Keratinocyte (primary cell): ENCODE results near the gene GOLGA7B.

ENCODE experiments used
- EZH2 ChIP-seq: IDR thresholded peaks from one replicate; pipeline ENCODE4 v1.6.1; 2012; ENCODE audit warnings: inconsistent platforms, mild to moderate bottlenecking, low read length, moderate library complexity
- TF ChIP-seq, protein P1 (sequence below), 3 experiments: IDR thresholded peaks in 1 of 3; conservative IDR thresholded peaks in 1 of 3; optimal IDR thresholded peaks in 1 of 3; 2 replicates in 2 of 3; 3 replicates in 1 of 3; pipeline versions ENCODE3 to v1.5.1; 2011; ENCODE audit warnings: low read length in 3 of 3, mild to moderate bottlenecking in 3 of 3, moderate library complexity in 2 of 3, control low read depth in 1 of 3, inconsistent platforms in 1 of 3; ENCODE audit not compliant: insufficient read depth in 2 of 3; ENCODE audit errors: extremely low read depth in 1 of 3

- no peak for TF ChIP-seq EZH2
- TF ChIP-seq, protein P1, sequence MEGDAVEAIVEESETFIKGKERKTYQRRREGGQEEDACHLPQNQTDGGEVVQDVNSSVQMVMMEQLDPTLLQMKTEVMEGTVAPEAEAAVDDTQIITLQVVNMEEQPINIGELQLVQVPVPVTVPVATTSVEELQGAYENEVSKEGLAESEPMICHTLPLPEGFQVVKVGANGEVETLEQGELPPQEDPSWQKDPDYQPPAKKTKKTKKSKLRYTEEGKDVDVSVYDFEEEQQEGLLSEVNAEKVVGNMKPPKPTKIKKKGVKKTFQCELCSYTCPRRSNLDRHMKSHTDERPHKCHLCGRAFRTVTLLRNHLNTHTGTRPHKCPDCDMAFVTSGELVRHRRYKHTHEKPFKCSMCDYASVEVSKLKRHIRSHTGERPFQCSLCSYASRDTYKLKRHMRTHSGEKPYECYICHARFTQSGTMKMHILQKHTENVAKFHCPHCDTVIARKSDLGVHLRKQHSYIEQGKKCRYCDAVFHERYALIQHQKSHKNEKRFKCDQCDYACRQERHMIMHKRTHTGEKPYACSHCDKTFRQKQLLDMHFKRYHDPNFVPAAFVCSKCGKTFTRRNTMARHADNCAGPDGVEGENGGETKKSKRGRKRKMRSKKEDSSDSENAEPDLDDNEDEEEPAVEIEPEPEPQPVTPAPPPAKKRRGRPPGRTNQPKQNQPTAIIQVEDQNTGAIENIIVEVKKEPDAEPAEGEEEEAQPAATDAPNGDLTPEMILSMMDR (optimal IDR thresholded peaks at IDR 0.05 in 1 of 3, IDR thresholded peaks at IDR 0.05 in 1 of 3, conservative IDR thresholded peaks at IDR 0.05 in 1 of 3; ENCODE audit: extremely low read depth in 1 of 3, insufficient read depth in 2 of 3, low read length in 3 of 3): no peak
Observed at GRCh38 chr10:97896756-97897358, 47.2 kb downstream of the GOLGA7B start.
